ENCODE data around the gene SORBS1.

The SORBS1 gene

DNA sequence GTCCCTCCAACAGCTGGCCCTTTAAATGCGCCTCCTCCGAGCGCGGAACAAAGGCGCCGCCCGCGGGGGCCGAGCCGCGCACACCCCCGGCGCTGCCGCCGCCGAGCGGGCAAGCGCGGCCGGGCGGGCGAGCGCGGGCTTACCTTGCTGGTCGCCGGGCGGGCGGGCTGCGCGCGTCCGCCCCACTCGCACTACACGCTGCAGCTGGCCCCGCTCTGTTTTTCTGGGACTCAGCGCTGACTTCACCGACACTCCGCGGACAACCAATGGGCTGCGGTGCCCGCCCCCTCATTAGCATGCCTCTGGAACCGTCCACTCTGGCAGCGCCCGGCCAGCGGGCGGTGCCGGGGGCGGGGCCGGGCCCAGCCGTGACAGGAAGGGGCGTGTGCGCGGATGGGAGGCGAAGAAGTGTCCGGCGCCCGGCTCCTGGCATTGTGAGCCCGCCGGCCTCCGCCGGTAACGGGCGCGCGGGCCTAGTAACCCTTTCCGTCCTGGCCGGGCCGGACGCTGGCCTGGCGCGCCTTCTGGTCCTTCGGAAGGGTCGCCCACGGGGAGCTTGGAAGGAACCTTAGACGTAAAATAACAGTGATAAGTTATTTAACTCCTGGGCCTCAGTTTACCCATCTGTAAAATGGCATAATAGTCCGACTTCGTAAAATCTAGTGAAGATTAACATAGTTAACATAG lies at the start of gene SORBS1:
Gene SORBS1 (minus strand): TSS at position 195 of the 687 bp plus-strand sequence. CDS start 120,236 bp downstream, outside the sequence.
- in situ Hi-C loops (cut with HindIII; ENCODE audit: low sequenced_read_pairs), result no loop called here

DNA sequence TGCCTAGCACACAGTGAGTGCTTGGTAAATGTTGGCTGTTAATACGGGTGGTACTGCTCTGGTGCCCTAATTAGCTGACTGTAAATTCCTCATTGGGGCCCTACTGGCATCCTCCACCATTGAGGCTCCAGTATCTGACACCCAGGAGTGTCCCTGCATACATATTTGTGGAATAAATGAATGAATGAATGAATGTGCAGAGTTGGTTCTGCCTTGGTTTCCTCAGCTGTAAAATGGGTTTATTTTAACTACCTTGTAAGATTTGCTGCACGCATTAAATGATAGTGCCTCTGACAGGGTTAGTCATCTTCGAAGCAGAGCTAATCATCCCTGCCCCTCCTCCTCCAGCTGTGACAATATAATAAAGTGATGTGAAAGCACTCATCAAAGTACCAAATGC lies 49.6 kb upstream of the SORBS1 start:
- in situ Hi-C loops (cut with HindIII; ENCODE audit: low sequenced_read_pairs), result no loop called here

DNA sequence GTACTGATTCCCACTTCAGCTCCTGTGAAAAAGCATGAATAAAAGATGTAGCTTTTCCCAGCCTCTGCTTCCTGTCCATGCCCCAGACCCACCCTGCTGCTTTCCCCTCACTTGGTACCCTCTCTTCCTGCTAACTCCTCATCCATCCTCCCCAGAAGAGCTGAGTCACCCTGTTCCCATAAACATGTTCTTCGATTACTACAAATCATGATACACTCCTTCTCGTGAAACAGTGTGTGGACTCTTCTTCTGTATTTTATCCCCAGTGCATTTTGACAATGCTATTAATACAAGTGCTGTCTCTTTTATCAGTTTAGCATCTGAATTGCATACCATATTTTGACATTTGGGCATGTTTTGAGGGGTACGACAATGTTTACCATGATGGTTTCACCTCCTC lies 45.8 kb upstream of the SORBS1 start:
- in situ Hi-C loops (cut with HindIII; ENCODE audit: low sequenced_read_pairs), result no loop called here

DNA sequence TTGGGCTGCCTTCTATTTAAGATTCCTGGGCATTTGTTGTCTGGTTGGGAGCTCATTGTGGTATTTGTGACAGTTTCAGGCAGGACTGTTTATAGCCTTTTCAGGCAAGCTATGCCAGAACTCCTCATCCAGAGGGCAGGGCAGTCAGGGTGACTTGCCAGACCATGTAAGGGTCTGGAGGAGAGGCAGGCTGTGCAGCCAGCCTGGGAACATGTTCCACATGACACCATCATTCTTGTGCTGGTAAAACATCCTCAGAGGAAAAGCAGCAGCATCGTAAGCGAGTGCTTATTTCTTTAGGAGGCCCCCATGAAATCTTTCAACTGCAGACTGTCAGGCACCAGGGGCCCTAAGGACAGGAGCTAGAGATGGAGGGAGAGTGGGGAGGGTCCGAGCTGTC lies 44.0 kb upstream of the SORBS1 start:
- in situ Hi-C loops (cut with HindIII; ENCODE audit: low sequenced_read_pairs), result no loop called here

DNA sequence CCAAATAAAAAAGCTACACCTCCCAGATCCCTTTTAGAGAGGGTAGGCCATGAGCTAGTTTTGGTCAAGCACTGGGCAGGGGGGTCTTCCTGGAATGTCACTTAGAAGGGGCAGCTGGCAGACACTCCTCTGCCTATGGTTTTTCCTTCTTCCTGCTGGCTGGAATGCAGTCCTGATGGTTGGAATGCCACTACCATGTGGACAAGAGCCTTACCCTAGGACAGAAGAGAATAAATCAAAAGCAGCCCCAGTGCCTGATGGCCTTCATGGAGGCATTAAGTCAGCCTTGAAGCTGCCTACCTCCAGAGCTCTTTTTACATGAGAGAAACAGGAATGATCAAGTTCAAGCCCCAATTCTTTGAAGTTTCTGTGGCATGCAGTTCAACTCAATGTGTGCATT lies 43.5 kb upstream of the SORBS1 start:
- in situ Hi-C loops (cut with HindIII; ENCODE audit: low sequenced_read_pairs), result no loop called here

DNA sequence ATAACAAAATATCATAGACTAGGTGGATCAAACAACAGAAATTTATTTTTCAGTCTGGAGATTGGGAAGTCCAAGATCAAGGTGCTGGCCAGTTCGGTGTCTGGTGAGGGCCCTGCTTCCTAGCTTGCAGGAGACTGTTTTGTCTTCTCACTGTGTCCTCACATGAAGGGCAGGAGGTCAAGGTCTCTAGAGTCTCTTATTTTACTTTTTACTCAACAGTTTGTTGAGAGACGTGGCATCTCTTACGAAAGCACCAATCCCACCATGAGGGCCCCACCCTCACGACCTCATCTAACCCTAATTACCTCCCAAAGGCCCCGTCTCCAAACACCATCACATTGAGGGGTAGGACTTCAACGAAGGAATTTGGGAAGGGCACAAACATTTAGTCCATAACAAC lies 41.2 kb upstream of the SORBS1 start:
- in situ Hi-C loops (cut with HindIII; ENCODE audit: low sequenced_read_pairs), result no loop called here

DNA sequence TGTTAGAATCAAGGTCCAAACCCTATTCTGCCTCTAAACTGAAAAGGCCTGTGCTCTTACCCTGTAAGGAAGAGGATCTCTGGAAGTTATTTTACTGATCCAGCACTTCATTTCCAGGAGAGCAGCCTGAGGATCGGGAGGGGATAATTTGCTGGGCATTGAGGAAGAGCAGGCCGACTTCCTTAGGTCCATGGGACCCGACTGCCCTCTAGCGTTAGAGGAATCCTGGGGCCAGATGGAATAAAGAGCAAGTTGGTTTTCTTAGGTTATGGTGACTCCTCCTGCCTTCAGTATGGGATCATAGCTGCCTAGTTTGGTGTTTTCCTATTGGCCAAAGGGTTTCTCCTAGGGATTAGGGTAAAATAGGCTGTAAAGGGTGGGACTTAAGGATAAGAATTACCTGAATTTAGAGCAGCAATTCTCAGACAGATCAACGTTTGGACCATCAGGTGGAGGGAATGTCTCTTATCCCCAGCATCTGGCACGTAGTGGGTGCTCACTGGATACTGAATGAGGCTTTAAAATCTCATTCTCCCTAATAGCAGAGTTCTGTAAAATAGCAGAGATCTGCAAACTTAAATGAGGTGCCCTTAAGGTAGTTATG lies 40.0 kb upstream of the SORBS1 start:
- in situ Hi-C loops (cut with HindIII; ENCODE audit: low sequenced_read_pairs), result no loop called here

DNA sequence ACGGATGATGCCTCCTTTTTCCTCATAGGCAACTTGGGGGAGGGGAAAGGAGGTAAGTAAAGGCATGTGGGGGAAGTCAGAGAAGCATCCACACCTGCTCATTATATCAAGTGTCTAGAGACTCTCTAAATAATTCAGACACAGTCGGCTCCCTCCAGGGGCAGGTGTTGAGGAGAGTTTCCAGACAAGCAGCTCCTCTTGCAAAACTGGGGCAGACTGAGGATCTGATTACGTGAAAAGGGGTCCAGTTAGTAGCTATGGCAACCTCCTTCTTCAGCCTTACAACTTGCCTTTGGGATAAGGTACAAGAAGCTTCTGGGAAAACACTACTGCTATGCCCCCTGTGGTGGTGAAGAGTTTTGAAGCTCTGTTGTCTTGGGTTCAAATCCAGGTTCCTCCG lies 39.0 kb upstream of the SORBS1 start:
- in situ Hi-C loops (cut with HindIII; ENCODE audit: low sequenced_read_pairs), result no loop called here

DNA sequence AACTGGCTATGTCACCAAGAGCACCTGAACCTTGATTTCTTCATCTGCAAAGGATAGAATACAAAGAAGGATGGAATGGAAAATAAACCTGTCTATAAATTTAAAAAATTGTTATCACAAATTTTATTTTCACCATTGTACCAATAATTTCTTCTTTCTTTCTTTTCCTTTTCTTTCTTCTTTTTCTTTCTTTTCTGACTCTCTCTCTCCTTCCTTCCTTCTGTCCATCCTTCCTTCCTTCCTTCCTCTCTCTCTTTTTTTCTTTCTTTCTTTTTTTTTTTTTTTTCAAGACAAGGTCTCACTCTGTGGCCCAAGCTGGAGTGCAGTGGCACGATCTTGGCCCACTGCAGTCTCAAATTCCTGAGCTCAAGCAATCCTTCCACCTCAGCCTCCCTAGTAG lies 36.6 kb upstream of the SORBS1 start:
- in situ Hi-C loops (cut with HindIII; ENCODE audit: low sequenced_read_pairs), result loop anchor here (25.0 kb wide), 2 partner anchors 185 to 460 kb away; no protein-coding TSS in a partner anchor

DNA sequence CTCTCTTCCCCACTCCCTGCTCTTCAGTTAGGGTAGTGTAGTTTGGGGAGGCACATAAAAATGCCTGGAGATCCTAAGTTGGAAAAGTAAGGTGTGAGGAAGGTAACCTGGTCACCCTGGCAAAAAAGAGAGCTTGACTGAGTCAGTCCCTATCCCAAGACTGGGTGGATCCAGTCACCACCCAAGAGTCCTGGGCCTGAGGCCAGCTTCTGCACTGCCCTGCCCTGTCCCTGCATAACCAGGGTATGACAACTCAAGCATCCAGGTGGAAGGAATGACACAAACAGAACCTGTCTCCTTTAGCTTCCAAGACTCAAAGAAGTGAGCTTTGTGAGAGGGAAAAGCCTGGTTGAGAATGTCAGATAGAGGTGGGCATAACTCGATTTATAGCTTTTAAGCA lies 26.9 kb upstream of the SORBS1 start:
- in situ Hi-C loops (cut with HindIII; ENCODE audit: low sequenced_read_pairs), result loop anchor here (25.0 kb wide), 2 partner anchors 176 to 451 kb away; no protein-coding TSS in a partner anchor

DNA sequence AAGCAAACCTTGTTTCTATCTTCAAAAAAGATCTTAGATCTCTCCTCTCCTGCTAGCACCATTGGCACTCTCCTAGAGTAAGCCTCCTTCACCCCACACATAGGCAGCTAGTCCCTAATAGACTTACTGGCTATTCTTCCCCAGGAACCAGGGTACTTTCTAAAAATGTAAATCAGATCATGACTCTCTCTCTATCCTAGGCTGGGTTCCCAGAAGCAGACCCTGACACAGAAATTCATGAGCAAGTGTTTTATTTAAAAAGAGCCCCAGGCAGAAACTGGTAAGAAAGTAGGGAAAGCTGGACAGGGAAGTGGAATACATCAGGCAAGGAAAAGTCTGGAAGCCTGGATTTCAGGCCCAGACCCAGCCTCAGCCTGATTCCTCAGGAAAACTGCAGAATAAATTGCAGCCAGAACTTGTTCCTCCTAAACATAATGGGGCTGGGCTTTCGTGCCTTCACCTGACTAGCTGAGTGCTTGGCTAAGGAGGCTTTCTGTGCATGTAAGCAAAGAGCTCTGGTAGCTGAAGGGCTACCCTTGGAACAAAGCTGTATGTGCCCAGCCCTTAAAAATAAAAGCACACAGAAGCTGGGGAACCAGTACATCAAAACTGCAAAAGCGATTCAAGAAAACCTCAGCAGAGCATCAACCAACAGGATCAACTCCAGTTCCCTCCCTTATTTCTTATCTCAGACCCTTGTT lies 18.8 kb upstream of the SORBS1 start:
- in situ Hi-C loops (cut with HindIII; ENCODE audit: low sequenced_read_pairs), result loop anchor here (25.0 kb wide), 2 partner anchors 168 to 443 kb away; no protein-coding TSS in a partner anchor

DNA sequence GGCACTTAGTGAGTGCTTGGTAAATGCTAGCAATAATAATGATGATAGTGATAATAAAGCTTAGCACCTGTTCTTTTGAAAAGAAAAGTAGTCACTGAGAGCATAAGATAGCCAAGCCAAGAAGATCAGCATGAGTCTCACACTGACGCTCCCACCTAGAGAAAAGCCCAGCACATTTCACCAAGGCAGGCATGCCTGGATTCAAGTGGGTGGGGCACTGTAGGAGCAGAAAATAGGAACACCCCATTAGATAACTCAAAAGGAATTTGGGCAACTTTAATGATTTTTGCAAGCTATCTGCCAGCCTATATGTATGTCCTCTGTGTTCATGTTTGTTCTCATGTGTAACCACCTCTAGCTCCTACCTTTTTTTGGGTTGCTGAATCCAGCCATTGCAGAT lies 18.1 kb upstream of the SORBS1 start:
- in situ Hi-C loops (cut with HindIII; ENCODE audit: low sequenced_read_pairs), result loop anchor here (25.0 kb wide), 2 partner anchors 167 to 442 kb away; no protein-coding TSS in a partner anchor

DNA sequence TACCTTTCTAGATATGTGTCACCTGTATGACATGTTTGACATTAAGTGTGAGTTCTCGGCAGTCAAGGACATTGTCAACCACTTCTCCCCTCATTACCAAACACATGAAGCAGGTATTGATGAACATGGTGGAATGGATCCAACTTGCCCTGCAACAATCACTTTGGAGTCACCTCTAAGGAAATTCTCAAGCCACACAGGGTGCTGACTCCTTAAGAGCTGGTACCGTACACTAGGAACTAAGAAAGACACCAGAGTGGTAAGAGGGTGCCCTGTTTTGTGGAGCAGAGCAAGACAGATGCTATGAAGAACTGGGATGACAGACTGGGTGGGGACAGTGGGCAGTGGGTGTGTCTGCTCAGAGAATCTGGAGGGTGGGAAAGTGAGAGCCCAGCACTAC lies 17.4 kb upstream of the SORBS1 start:
- in situ Hi-C loops (cut with HindIII; ENCODE audit: low sequenced_read_pairs), result loop anchor here (25.0 kb wide), 2 partner anchors 166 to 441 kb away; no protein-coding TSS in a partner anchor

DNA sequence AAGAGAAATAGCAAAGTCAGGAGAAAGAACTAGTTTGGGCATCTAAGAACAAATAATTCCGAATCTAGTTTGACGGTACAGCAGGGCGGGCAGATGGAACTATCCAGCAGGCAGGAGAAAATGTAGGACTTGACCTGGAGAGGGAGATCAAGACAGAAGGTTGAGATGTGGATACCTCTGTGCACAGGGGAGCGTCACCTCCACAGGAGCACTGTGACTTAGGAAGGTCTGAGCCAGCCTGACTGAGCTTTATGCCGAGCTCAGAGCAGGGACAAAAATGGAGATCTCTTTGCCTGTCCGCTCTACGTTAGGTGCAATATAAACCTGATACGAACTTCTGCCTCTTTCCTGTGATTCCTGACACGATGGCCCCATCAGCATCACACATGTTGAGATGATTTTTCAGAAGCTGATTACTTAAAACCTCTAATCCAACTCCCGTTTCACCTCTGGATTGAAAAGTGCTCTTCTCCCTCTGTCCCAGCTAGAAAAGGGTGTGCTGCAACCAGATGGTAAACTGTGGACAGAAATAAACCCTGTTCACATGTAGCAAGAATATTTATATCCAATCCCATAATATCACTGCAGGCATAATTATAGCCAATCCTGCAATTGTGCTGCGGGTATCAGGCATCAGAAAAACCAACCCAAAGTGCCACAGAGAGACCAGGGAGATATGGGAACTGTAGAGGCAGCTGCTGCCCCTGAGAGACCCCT lies 13.6 kb upstream of the SORBS1 start:
- in situ Hi-C loops (cut with HindIII; ENCODE audit: low sequenced_read_pairs), result loop anchor here (25.0 kb wide), 2 partner anchors 163 to 438 kb away; no protein-coding TSS in a partner anchor

DNA sequence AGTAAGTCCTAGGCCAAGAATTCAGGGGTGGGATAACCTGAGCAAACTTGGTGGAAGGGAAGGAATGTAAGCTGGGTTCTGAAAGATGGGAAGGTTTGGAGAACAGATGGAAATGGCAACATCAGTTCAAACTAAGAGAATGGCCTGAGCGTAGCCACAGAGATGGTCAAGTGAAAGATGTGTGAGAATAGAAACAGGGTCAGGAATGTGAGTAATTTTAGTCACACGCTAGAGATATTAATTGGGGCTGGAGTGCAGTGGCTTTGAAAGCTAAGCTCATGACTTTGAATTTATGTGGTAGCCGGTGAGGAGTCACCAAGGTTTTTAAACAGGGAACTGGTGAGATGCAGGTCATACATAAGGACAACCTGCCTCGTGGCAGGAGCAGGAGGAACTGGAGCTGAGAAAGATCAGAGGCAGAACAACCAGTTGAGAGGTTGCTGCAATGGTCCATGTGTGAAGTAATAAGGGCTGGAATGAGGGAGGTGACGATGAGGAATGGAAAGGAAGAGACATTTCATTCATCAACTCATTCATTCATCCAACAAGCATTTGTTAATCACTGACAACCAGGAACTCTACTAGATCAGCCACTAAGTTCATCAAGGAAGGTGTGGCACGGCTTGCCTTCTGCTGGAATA lies 12.9 kb upstream of the SORBS1 start:
- in situ Hi-C loops (cut with HindIII; ENCODE audit: low sequenced_read_pairs), result no loop called here

DNA sequence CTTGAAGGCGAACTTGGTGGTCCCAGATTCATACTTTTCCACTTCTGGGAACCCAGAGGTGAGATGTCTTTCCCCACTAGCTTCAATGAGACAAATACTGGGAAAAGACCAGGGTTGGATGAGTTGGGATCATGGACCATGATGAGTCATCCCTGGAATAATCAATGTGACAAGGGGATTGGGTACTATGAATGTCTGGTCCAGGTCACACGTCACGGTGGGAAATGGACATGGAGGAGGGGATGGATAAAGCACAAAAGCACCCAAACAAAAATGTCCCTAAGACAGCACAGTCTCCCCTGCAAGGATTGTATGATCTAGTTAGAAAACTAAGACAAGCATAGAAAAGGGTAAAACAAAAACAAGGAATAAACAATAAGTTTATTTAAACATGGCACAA lies 12.4 kb upstream of the SORBS1 start:
- in situ Hi-C loops (cut with HindIII; ENCODE audit: low sequenced_read_pairs), result no loop called here

DNA sequence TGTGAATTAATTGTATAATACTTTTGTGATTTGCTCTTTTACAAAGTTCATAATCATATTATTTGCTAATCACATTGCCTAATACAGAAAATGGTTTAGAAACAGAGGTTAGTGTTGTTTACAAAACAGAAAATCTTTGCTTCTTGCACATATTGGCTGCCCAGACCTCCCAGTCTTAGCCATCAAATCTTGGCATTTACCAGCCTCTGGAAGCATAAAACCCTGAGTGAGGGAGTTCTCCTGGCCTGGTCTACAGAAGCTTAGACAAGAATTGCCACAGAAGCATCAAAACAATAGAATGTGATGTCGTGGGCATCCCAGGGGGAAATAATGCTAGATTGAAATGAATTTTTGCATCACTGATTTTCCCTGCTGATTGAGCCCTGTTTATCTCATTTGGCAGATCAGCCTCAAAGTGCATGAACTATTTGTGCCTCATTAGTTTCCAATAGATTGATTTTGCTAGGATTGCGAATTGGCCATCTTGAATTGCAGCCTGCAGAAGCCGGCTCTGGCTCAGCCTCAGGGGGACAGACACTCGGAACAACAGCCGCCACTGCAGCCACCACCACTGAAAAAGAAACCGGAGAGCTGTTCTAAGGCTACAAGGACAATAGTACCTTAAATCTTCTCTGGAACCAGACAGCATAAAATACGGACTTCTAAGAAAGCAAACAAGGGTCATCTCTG lies 11.1 kb upstream of the SORBS1 start:
- in situ Hi-C loops (cut with HindIII; ENCODE audit: low sequenced_read_pairs), result no loop called here

DNA sequence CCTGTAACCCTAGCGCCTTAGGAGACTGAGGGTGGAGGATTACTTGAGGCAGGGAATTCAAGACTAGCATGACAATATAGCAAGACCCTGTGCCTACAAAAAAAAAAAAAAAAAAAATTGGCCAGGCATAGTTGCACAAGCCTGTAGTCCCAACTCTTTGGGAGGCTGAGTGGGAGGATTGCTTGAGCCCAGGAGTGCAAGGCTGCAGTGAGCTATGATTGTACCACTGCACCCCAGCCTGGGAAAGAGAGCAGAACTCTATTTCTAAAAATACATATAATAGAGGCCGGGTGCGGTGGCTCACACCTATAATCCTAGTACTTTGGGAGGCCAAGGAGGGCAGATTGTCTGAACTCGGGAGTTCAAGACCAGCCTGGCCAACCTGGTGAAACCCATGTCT lies 10.2 kb upstream of the SORBS1 start:
- in situ Hi-C loops (cut with HindIII; ENCODE audit: low sequenced_read_pairs), result no loop called here

DNA sequence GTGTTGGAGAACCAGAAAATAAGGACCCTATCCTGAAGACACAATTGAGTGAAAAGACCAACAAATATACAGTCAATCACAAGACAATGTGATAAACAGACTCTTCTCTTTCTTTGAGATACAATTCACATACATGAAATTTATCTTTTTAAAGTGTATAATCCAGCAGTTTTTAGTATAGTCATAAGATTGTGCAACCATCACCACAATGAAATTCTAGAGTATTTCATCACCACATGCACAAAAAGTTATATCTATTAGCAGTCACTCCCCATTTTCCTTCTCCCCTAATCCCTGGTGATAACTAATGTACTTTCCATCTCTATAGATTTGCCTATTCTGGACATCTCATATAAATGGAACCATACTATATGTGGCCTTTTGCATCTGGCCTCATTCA lies 8.2 kb upstream of the SORBS1 start:
- in situ Hi-C loops (cut with HindIII; ENCODE audit: low sequenced_read_pairs), result no loop called here
